Vagina (tissue), 2 donors: Measurements from ENCODE around the gene SPARCL1. TPM values are rescaled to one million over a fixed set of nuclear protein-coding genes. Genes with fewer than 3 reads are reported as not detected.

Source experiments
- DNase-seq, 2 donors: peaks; one replicate each; pipeline ENCODE4 v3.0.0-alpha.2; 2017; ENCODE audit errors: extremely low spot score in 2 of 2
- H3K27ac ChIP-seq: fragments of 200-600 bp; sonication (generic); one replicate; pipeline ENCODE4 v1.5.1; 2019
- H3K27me3 ChIP-seq: fragments of 200-600 bp; sonication (generic); one replicate; pipeline ENCODE4 v1.5.1; 2019
- H3K36me3 ChIP-seq, 2 donors: fragments of 200-600 bp; sonication (generic); one replicate each; pipeline ENCODE4 v1.5.1; 2017 to 2019
- H3K4me1 ChIP-seq: fragments of 200-600 bp; sonication (generic); one replicate; pipeline ENCODE4 v1.5.1; 2019
- H3K4me3 ChIP-seq, 2 donors: fragments of 200-600 bp; sonication (generic); 1 replicate in 1 of 2; 2 replicates in 1 of 2; pipeline ENCODE4 v1.5.1; 2016 to 2019
- H3K9me3 ChIP-seq: fragments of 200-600 bp; sonication (generic); one replicate; pipeline ENCODE4 v1.5.1; 2019
- POLR2A ChIP-seq, 2 donors: fragments of 450-650 bp; IDR thresholded peaks; one replicate each; pipeline ENCODE4 v1.6.1; 2017; ENCODE audit warnings: antibody characterized with exemption in 2 of 2, mild to moderate bottlenecking in 2 of 2, moderate library complexity in 2 of 2
- POLR2AphosphoS5 ChIP-seq, 2 donors: sonication (generic); formaldehyde crosslinking; IDR thresholded peaks; one replicate each; pipeline ENCODE4 v1.9.0; 2017; ENCODE audit warnings: antibody characterized with exemption in 2 of 2, mild to moderate bottlenecking in 2 of 2, low read depth in 1 of 2; ENCODE audit not compliant: insufficient read depth in 1 of 2
- intact Hi-C: fragments of 100-400 bp; cut with DNase I; formaldehyde crosslinking; loops from one replicate; pipeline ENCODE4 v1.15.1; 2023
- total RNA-seq: library from RNA; depleted of rRNA; stranded (reverse); fragments of >200 nt; gene quantifications from one replicate; pipeline ENCODE4 v1.2.3, GENCODE V29; 2016
- TF ChIP-seq, protein P1 (sequence below), 3 experiments: fragments of 450-650 bp in 2 of 3; fragments of 200-600 bp in 1 of 3; sonication (generic) in 1 of 3; IDR thresholded peaks; one replicate each; pipeline ENCODE4 v1.5.1; 2017 to 2019; ENCODE audit warnings: antibody characterized with exemption in 3 of 3, mild to moderate bottlenecking in 2 of 3, moderate library complexity in 2 of 3

SPARCL1 gene
- total RNA-seq, 1 donor from 2014 or later, result 558 TPM

DNA sequence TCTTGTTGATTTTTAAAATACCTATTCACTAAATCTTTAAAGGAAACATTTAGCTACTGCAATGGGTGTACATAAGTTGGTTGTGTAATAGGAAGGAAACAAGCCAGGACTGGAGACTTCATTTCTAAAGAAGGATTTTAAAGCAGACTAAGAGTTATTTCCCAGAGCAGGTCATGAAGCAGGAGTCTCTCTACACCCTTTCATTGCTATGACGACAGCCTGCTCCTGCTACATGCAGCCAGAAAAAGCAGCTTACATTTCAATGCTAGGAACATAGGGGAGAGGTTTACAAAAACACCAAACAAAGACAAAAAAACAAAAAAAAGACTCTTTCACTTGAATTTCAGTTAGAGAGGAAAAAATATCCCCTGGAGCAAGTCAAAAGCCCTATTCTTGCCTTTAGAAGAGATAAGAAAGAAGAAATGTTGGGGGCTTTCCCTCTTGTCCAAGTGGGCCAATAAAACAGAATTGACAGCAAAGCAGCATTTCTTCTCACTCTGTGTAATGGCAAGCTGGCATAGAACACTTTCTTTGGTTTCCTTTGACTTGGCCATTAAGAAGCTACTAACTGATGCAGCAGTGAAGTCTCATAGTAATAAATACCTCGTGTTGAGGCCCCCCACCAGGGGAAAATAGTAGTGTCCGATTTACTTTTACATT lies 3.4 kb downstream of the SPARCL1 start:
- intact Hi-C loops, result no loop called here
- Histone ChIP-seq H3K4me3 (peak overlapping the region; percentile 50 to 51), H3K36me3 (no peaks in the 10 kb centered on the region), H3K27me3 (no peaks in the 10 kb centered on the region), H3K27ac (peak overlapping the region; percentile 95), H3K4me1 (peaks cover 65% of the 10 kb centered on the region), H3K9me3 (no peaks in the 10 kb centered on the region)
- peak in 1 of 2 donors; percentile 46 for TF ChIP-seq POLR2A (IDR thresholded peaks at IDR 0.05)
- TF ChIP-seq, protein P1, sequence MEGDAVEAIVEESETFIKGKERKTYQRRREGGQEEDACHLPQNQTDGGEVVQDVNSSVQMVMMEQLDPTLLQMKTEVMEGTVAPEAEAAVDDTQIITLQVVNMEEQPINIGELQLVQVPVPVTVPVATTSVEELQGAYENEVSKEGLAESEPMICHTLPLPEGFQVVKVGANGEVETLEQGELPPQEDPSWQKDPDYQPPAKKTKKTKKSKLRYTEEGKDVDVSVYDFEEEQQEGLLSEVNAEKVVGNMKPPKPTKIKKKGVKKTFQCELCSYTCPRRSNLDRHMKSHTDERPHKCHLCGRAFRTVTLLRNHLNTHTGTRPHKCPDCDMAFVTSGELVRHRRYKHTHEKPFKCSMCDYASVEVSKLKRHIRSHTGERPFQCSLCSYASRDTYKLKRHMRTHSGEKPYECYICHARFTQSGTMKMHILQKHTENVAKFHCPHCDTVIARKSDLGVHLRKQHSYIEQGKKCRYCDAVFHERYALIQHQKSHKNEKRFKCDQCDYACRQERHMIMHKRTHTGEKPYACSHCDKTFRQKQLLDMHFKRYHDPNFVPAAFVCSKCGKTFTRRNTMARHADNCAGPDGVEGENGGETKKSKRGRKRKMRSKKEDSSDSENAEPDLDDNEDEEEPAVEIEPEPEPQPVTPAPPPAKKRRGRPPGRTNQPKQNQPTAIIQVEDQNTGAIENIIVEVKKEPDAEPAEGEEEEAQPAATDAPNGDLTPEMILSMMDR (IDR thresholded peaks at IDR 0.05), result no peak
- peak; percentile 40 to 89 for TF ChIP-seq POLR2AphosphoS5 (IDR thresholded peaks at IDR 0.05; ENCODE audit: insufficient read depth in 1 of 2, low read depth in 1 of 2)
- no peak for DNase-seq

DNA sequence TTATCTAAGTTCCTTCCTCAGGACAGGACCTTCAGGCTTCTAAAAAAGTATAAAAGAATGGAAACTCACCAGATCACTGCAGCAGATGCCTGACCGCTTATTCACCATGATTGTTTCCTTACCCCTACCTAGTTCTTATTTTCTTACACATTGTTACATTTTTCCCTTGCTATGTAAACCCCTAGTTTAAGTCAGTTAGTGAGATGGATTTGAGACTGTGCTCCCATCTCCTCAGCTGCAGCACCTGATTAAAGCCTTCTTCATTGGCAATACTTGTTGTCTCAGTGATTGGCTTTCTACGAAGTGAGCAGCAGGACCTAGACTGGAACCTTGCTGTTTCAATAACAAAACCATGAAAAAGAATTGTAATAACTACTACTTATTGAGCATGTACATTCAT lies 4.7 kb downstream of the SPARCL1 start:
- Histone ChIP-seq H3K4me3 (peak overlapping the region; percentile 50 to 51), H3K4me1 (peaks cover 69% of the 10 kb centered on the region), H3K36me3 (no peaks in the 10 kb centered on the region), H3K27ac (peak overlapping the region; percentile 95), H3K27me3 (no peaks in the 10 kb centered on the region), H3K9me3 (no peaks in the 10 kb centered on the region)
- TF ChIP-seq POLR2AphosphoS5 (IDR thresholded peaks at IDR 0.05; ENCODE audit: insufficient read depth in 1 of 2, low read depth in 1 of 2) (no peak), POLR2A (IDR thresholded peaks at IDR 0.05) (no peak)
- TF ChIP-seq, protein P1 (IDR thresholded peaks at IDR 0.05), result no peak
- intact Hi-C loops, result no loop called here
- DNase-seq, result no peak

DNA sequence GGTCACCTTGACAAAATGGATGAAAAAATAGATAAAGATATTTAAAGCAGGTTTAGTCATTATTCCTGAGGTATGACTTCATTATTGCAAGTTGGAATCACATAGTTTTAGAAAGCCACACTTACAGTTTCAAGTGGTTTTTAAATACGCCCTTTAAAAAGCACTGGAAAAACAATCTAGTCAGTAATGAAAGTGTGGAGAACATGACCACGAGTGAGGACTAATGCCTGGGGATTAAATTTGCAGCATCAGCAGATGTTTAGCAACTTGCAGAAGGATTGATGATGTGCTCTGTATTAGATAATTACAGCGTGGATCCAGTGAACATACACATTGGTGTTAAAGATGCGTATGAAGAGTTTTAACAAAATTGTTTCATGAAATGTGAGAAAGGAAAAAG lies 5.9 kb downstream of the SPARCL1 start:
- no peaks in the 10 kb centered on the region for H3K9me3 ChIP-seq
- peak overlapping the region; percentile 95 for H3K27ac ChIP-seq
- H3K4me1 ChIP-seq, result peaks cover 72% of the 10 kb centered on the region
- H3K27me3 ChIP-seq, result no peaks in the 10 kb centered on the region
- no peaks in the 10 kb centered on the region for H3K36me3 ChIP-seq
- TF ChIP-seq POLR2AphosphoS5 (IDR thresholded peaks at IDR 0.05; ENCODE audit: insufficient read depth in 1 of 2, low read depth in 1 of 2) (no peak), POLR2A (IDR thresholded peaks at IDR 0.05) (no peak)
- TF ChIP-seq, protein P1 (IDR thresholded peaks at IDR 0.05), result no peak
- peak overlapping the region; percentile 16 to 50 for H3K4me3 ChIP-seq
- intact Hi-C loops, result no loop called here
- no peak for DNase-seq

DNA sequence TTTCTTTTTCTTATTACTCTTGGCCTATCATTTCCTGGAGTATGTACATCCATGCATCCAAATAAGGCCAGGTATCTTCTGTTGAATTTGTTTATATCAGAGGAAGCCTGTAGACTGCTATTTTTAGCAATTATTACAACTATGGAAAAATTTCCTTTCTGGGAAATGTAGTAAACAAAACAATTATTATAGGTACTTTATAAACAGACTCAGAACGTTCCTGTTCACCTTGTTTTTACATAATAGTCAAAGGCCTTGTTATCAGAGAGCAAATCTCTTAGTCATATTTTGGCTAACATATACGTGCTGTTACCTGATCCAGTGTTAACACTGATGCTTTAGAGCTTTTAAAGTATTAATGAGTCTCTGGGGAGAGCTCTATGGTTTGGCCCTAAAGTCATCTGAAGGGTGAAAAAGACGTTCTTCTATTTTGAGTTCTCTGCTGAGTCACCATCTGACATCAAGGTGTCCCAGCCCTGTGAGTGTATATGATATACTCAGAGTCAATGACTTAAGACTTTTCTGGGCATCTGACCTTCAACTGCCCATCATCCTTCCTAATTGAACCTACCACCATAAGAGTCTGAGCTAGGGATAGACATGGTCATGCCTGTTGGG lies 7.3 kb downstream of the SPARCL1 start:
- peak overlapping the region; percentile 95 for H3K27ac ChIP-seq
- no peaks in the 10 kb centered on the region for H3K36me3 ChIP-seq
- TF ChIP-seq POLR2AphosphoS5 (IDR thresholded peaks at IDR 0.05; ENCODE audit: insufficient read depth in 1 of 2, low read depth in 1 of 2), result peak in 1 of 2 donors; percentile 98
- TF ChIP-seq, protein P1 (IDR thresholded peaks at IDR 0.05), result no peak
- TF ChIP-seq POLR2A (IDR thresholded peaks at IDR 0.05), result no peak
- H3K27me3 ChIP-seq, result no peaks in the 10 kb centered on the region
- peak overlapping the region in 1 of 2 donors; percentile 16 for H3K4me3 ChIP-seq
- no peak for DNase-seq
- peaks cover 86% of the 10 kb centered on the region for H3K4me1 ChIP-seq
- intact Hi-C loops, result no loop called here
- no peaks in the 10 kb centered on the region for H3K9me3 ChIP-seq

DNA sequence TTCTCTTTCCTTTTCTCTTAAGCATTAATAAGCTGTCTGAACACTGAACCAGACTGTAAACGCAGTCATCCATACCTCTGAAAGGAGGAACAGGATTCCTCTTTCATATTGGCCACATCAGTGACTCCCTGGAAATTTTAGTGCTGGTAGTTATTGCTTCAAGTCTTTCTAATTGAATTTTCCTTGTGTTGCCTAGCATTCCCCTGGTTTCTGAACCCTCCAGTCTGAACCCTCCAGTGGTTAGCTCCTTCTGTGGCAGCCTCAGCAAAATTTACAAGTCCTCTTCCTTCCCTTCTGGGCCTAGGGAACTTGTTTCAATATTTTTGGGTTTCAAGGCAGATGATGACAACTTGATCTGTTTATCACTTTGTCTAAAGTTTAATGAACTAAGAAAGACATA lies 7.9 kb downstream of the SPARCL1 start:
- H3K36me3 ChIP-seq, result no peaks in the 10 kb centered on the region
- no peaks in the 10 kb centered on the region for H3K27me3 ChIP-seq
- H3K4me3 ChIP-seq, result no peak overlapping the region
- TF ChIP-seq, protein P1 (IDR thresholded peaks at IDR 0.05), result no peak
- TF ChIP-seq POLR2A (IDR thresholded peaks at IDR 0.05), result no peak
- no peak for TF ChIP-seq POLR2AphosphoS5 (IDR thresholded peaks at IDR 0.05; ENCODE audit: insufficient read depth in 1 of 2, low read depth in 1 of 2)
- H3K27ac ChIP-seq, result peak overlapping the region; percentile 95
- H3K4me1 ChIP-seq, result peaks cover 90% of the 10 kb centered on the region
- H3K9me3 ChIP-seq, result no peaks in the 10 kb centered on the region
- intact Hi-C loops, result no loop called here
- peak in 1 of 2 donors; percentile 76 for DNase-seq
